Ishikawa (cell line): ENCODE measurements around the gene SLC11A2.

Experiments used
- CEBPB ChIP-seq: IDR thresholded peaks from 2 replicates; pipeline ENCODE4 v1.6.1; 2012
- CREB1 ChIP-seq: IDR thresholded peaks from 2 replicates; pipeline ENCODE4 v1.6.1; 2012; ENCODE audit warnings: low read depth
- EGR1 ChIP-seq: IDR thresholded peaks from 2 replicates; pipeline ENCODE4 v1.6.1; 2012
- EP300 ChIP-seq: IDR thresholded peaks from 2 replicates; pipeline ENCODE4 v1.6.1; 2012; ENCODE audit warnings: borderline replicate concordance
- FOXM1 ChIP-seq: IDR thresholded peaks from 2 replicates; pipeline ENCODE4 v1.6.1; 2012; ENCODE audit warnings: low read depth, borderline replicate concordance
- MAX ChIP-seq: IDR thresholded peaks from 2 replicates; pipeline ENCODE4 v1.6.1; 2012
- NFIC ChIP-seq: IDR thresholded peaks from 2 replicates; pipeline ENCODE4 v1.6.1; 2012
- RAD21 ChIP-seq: IDR thresholded peaks from 2 replicates; pipeline ENCODE4 v1.6.1; 2012; ENCODE audit warnings: low read depth
- REST ChIP-seq: IDR thresholded peaks from 2 replicates; pipeline ENCODE4 v1.6.1; 2012; ENCODE audit warnings: low read depth, mild to moderate bottlenecking
- TAF1 ChIP-seq: IDR thresholded peaks from 2 replicates; pipeline ENCODE4 v1.6.1; 2012; ENCODE audit warnings: low read depth, mild to moderate bottlenecking
- TCF12 ChIP-seq: IDR thresholded peaks from 2 replicates; pipeline ENCODE4 v1.6.1; 2012; ENCODE audit warnings: low read depth
- TEAD4 ChIP-seq: IDR thresholded peaks from 2 replicates; pipeline ENCODE4 v1.6.1; 2012
- USF1 ChIP-seq: IDR thresholded peaks from 2 replicates; pipeline ENCODE4 v1.6.1; 2012
- YY1 ChIP-seq: IDR thresholded peaks from 2 replicates; pipeline ENCODE4 v1.6.1; 2012; ENCODE audit warnings: low read depth
- ZBTB7A ChIP-seq: IDR thresholded peaks from 2 replicates; pipeline ENCODE4 v1.6.1; 2012; ENCODE audit warnings: low read depth

SLC11A2 gene

GRCh38 chr12:51051787-51052186 lies 25.6 kb upstream of the SLC11A2 start:
- TF ChIP-seq RAD21, result no peak
- no peak for TF ChIP-seq NFIC
- no peak for TF ChIP-seq CEBPB
- no peak for TF ChIP-seq CREB1
- no peak for TF ChIP-seq USF1
- no peak for TF ChIP-seq EGR1
- no peak for TF ChIP-seq TAF1
- no peak for TF ChIP-seq YY1
- no peak for TF ChIP-seq TEAD4
- no peak for TF ChIP-seq TCF12
- no peak for TF ChIP-seq EP300
- TF ChIP-seq ZBTB7A, result no peak
- no peak for TF ChIP-seq MAX
- TF ChIP-seq FOXM1, result no peak

- TF ChIP-seq CREB1 (no peak), MAX (no peak), REST (no peak), RAD21 (no peak), EGR1 (no peak), FOXM1 (no peak), ZBTB7A (no peak), TAF1 (no peak), TCF12 (no peak), USF1 (no peak), EP300 (no peak)
Observed at GRCh38 chr12:51049525-51049924, 23.3 kb upstream of the SLC11A2 start.

GRCh38 chr12:51048661-51049251 lies 22.6 kb upstream of the SLC11A2 start:
- TF ChIP-seq TCF12 (no peak), REST (no peak), CREB1 (no peak), ZBTB7A (no peak), FOXM1 (no peak)

GRCh38 chr12:51047655-51048540 lies 21.7 kb upstream of the SLC11A2 start, which contains the start of gene LETMD1:
Gene LETMD1, plus strand, starts transcription at chr12:51048327. Its CDS starts 30 bp downstream, at chr12:51048357.
- TF ChIP-seq REST (peak; percentile 73), TCF12 (peak; percentile 48), TAF1 (peak; percentile 95), RAD21 (peak; percentile 82), NFIC (peak; percentile 59), EGR1 (no peak; the same call in 1 of the 2 replicates), MAX (peak; percentile 89), USF1 (no peak; the same call in 1 of the 2 replicates), YY1 (peak; percentile 94)
